GM12878 (cell line): ENCODE results near the gene PCDHGC4. TPM values are rescaled to one million over a fixed set of nuclear protein-coding genes. Genes with fewer than 3 reads are reported as not detected.

Source experiments
- ATAC-seq: fragments of 200-7000 bp; cut with Tn5 transposase; 3 replicates; pipeline ENCODE4 v1.9.1; 2020; ENCODE audit warnings: mild to moderate bottlenecking, moderate library complexity
- BruUV-seq: library from RNA; stranded (reverse); fragments of 400-500 nt; replicated peaks from 2 replicates; lab custom pipeline; 2021; lab: Mats Ljungman, UMichigan
- CTCF ChIA-PET: fragments of 300-600 bp; sonication (Branson Sonifier 250); formaldehyde crosslinking; extraction: SDS; loops from one replicate; lab custom pipeline; 2021; ENCODE audit warnings: inconsistent platforms; lab: Yijun Ruan, JAX
- POLR2A ChIA-PET: fragments of 350-600 bp; formaldehyde crosslinking; extraction: SDS; loops from one replicate; lab custom pipeline; 2021; ENCODE audit warnings: inconsistent platforms; lab: Charles Lee
- RAD21 ChIA-PET: fragments of 300-600 bp; sonication (Branson Sonifier 250); formaldehyde crosslinking; loops from one replicate; lab custom pipeline; 2023; ENCODE audit warnings: antibody characterized with exemption; ENCODE audit not compliant: unreplicated experiment; lab: Charles Lee
- SMC1A ChIA-PET: fragments of 300-600 bp; sonication (Branson Sonifier 250); formaldehyde crosslinking; loops from one replicate; lab custom pipeline; 2023; ENCODE audit not compliant: unreplicated experiment, uncharacterized antibody; lab: Charles Lee
- DNase-seq: peaks from one replicate; pipeline ENCODE4 v3.0.0-alpha.2; 2011; ENCODE audit warnings: low read depth, low spot score
- FAIRE-seq: peaks from 3 replicates; lab custom pipeline; 2011; peaks lifted over from hg19 to GRCh38; lab: Jason Lieb, UNC
- H2AFZ ChIP-seq: 2 replicates; pipeline ENCODE4 v1.6.0; 2011; ENCODE audit warnings: low read depth, low read length, control low read depth; ENCODE audit not compliant: control insufficient read depth
- H3K27ac ChIP-seq: 2 replicates; pipeline ENCODE4 v1.5.1; 2011; ENCODE audit warnings: control low read depth; ENCODE audit not compliant: control insufficient read depth, insufficient read depth
- H3K27me3 ChIP-seq, 2 experiments: replicated peaks in 1 of 2; 2 replicates each; pipeline versions ENCODE4 v1.6.0 to v1.6.1; 2011; ENCODE audit warnings: low read length in 1 of 2; ENCODE audit not compliant: control insufficient read depth in 2 of 2, insufficient read depth in 2 of 2
- H3K36me3 ChIP-seq, 2 experiments: 2 replicates each; pipeline ENCODE4 v1.5.1; 2011; ENCODE audit warnings: low read length in 1 of 2; ENCODE audit not compliant: control insufficient read depth in 2 of 2, insufficient read depth in 2 of 2
- H3K4me1 ChIP-seq: 2 replicates; pipeline ENCODE4 v1.6.1; 2011; ENCODE audit warnings: mild to moderate bottlenecking, low read length, moderate library complexity, mixed read lengths; ENCODE audit not compliant: control insufficient read depth, insufficient read depth
- H3K4me2 ChIP-seq: 2 replicates; pipeline ENCODE4 v1.6.0; 2011; ENCODE audit warnings: control low read depth; ENCODE audit not compliant: control insufficient read depth, insufficient read depth
- H3K4me3 ChIP-seq: fragments of 200-600 bp; sonication (generic); 2 replicates; pipeline ENCODE4 v1.5.1; 2016
- H3K79me2 ChIP-seq: 2 replicates; pipeline ENCODE4 v1.6.0; 2011; ENCODE audit warnings: low read length; ENCODE audit not compliant: control insufficient read depth, insufficient read depth
- H3K9ac ChIP-seq: 2 replicates; pipeline ENCODE4 v1.8.0; 2011; ENCODE audit warnings: low read length, control low read depth, mixed read lengths; ENCODE audit not compliant: control insufficient read depth, insufficient read depth
- H3K9me3 ChIP-seq: replicated peaks from 3 replicates; pipeline ENCODE4 v1.5.1; 2011; ENCODE audit warnings: mild to moderate bottlenecking, low read length; ENCODE audit not compliant: control insufficient read depth, insufficient read depth
- H4K20me1 ChIP-seq: 2 replicates; pipeline ENCODE4 v1.6.0; 2011; ENCODE audit not compliant: control insufficient read depth, insufficient read depth
- ASH2L ChIP-seq: fragments of 300-600, 200-600 bp; sonication (generic); IDR thresholded peaks from 2 replicates; pipeline ENCODE4 v1.6.1; 2017; ENCODE audit warnings: low read depth, mild to moderate bottlenecking, borderline replicate concordance
- KDM1A ChIP-seq: fragments of 200-600 bp; sonication (generic); IDR thresholded peaks from 2 replicates; pipeline ENCODE4 v1.6.1; 2016; ENCODE audit warnings: borderline replicate concordance
- NFIC ChIP-seq: IDR thresholded peaks from 2 replicates; pipeline ENCODE4 v1.6.1; 2012; ENCODE audit warnings: low read depth, mild to moderate bottlenecking, inconsistent platforms, low read length, moderate library complexity
- NFYB ChIP-seq: IDR thresholded peaks from 2 replicates; pipeline ENCODE4 v1.6.1; 2011; ENCODE audit warnings: low read depth, mild to moderate bottlenecking, low read length, improper control_type of control experiment, moderate library complexity; ENCODE audit not compliant: insufficient read depth
- NR2C1 ChIP-seq: fragments of 450-650 bp; IDR thresholded peaks from 2 replicates; pipeline ENCODE4 v1.6.1; 2017; ENCODE audit warnings: antibody characterized with exemption, mild to moderate bottlenecking, moderate library complexity
- SMARCA5 ChIP-seq: fragments of 450-650 bp; IDR thresholded peaks from 2 replicates; pipeline ENCODE4 v1.6.1; 2017; ENCODE audit warnings: mild to moderate bottlenecking
- ZSCAN29 ChIP-seq: fragments of 450-650 bp; IDR thresholded peaks from 2 replicates; pipeline ENCODE4 v1.6.1; 2017; ENCODE audit warnings: mild to moderate bottlenecking, moderate library complexity
- WGBS: methylation state at CpG from one replicate; pipeline ENCODE4 v1.1.6; 2016; ENCODE audit warnings: low lambda C conversion rate; ENCODE audit not compliant: insufficient replicate concordance, insufficient coverage; ENCODE audit errors: missing lambda C conversion rate; 5-methylcytosine and 5-hydroxymethylcytosine counted together
- in situ Hi-C: fragments of 300-500 bp; cut with MboI; formaldehyde crosslinking; loops from 9 replicates; pipeline ENCODE4 v1.14.3; 2018; ENCODE audit warnings: mixed read lengths
- intact Hi-C: fragments of 100-400 bp; cut with micrococcal nuclease; formaldehyde crosslinking; loops from one replicate; pipeline ENCODE4 v1.14.2; 2022; ENCODE audit not compliant: unreplicated experiment
- polyA plus RNA-seq, 11 experiments: library from polyadenylated mRNA; depleted of rRNA in 4 of 11; unstranded in 6 of 11; stranded (reverse) in 5 of 11; fragments of >200 nt; fragmentation: Nextera tagmentation in 4 of 11; fragmentation: Illumina TruSeq in 1 of 11; extraction: Ambion mirVana in 4 of 11; extraction: Trizol in 1 of 11; gene quantifications; 1 replicate in 1 of 11; 2 replicates in 10 of 11; pipeline versions ENCODE4 v1.2.1 to v1.2.3, GENCODE V29; 2011 to 2016; ENCODE audit warnings: inconsistent platforms in 2 of 11, missing spikeins in 2 of 11, low read depth in 1 of 11
- total RNA-seq, 4 experiments: library from RNA; depleted of rRNA in 3 of 4; stranded (reverse); fragments of >200 nt in 3 of 4; fragmentation: Illumina TruSeq in 1 of 4; extraction: Trizol in 1 of 4; gene quantifications; 2 replicates each; pipeline versions ENCODE4 v1.2.1 to v1.2.3, GENCODE V29; 2013 to 2021

Gene PCDHGC4
- total and polyA plus RNA-seq, 10 of the 15 experiments (the other 5 are each of a cell fraction or from before 2014, with no cell fraction given): 0.04 to 1.2 (median 0.52) TPM

DNA sequence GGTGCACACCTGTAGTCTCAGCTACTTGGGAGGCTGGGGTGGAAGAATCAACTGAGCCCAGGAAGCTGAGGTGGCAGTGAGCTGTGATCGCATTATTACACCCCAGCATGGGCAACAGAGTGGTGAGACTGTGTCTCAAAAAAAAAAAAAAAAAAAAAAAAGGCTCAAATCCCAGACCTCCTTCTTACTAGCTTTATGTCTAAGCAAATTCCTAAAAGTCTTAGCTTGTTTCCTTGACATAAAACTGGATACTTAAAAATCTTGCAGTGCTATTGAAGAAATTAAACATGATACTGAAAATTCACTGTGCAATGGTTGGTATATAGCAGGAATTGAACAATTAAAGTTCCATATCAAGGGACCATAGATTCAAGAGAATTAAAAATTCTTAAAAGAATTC, 49.1 kb downstream of the PCDHGC4 start:
- SMC1A ChIA-PET: interaction anchor here (0.9 to 1.6 kb wide), 4 partner anchors 12 to 113 kb away, joined by 3 to 7 read pairs (median 4); partner anchors contain the start of gene PCDHGA11
- H4K20me1 ChIP-seq: no peaks in the 10 kb centered on the region
- in situ Hi-C loops (no loop called here), intact Hi-C loops (no loop called here)
- no peak overlapping the region for H3K4me2 ChIP-seq
- H3K9me3 ChIP-seq: no peaks in the 10 kb centered on the region
- H3K79me2 ChIP-seq: no peaks in the 10 kb centered on the region
- H3K36me3 ChIP-seq: peaks cover 4 to 24% of the 10 kb centered on the region in 2 experiments
- POLR2A ChIA-PET: interaction anchor here (0.6 to 1.2 kb wide), 3 partner anchors 12 to 45 kb away, joined by 3 to 5 read pairs (median 5); partner anchors contain the start of gene PCDHGC5
- no peak overlapping the region for H3K4me3 ChIP-seq
- H3K27me3 ChIP-seq: no peaks in the 10 kb centered on the region
- no peak for FAIRE-seq
- H2AFZ ChIP-seq: no peak overlapping the region
- BruUV-seq: no TSS peak
- no peak for ATAC-seq
- TF ChIP-seq ASH2L (no peak), ZSCAN29 (no peak), NR2C1 (no peak), NFYB (no peak), SMARCA5 (no peak), NFIC (no peak), KDM1A (no peak)
- CTCF ChIA-PET: interaction anchor here (1.0 to 3.0 kb wide), 9 partner anchors 10 to 164 kb away, joined by 3 to 9 read pairs (median 5); partner anchors contain the start of genes PCDHGA12, PCDHGB3 and PCDHGC3
- peaks cover 24% of the 10 kb centered on the region for H3K4me1 ChIP-seq
- H3K9ac ChIP-seq: no peak overlapping the region
- no peak overlapping the region for H3K27ac ChIP-seq
- no peak for DNase-seq
- RAD21 ChIA-PET: interaction anchor here (1.0 to 1.5 kb wide), 3 partner anchors 23 to 58 kb away, joined by 3 to 8 read pairs (median 7); partner anchors contain the start of gene PCDHGC3
- no CpG with 5 or more reads among the region's 1 CpG for WGBS
